Measurements from ENCODE around the gene CFAP210.

DNA sequence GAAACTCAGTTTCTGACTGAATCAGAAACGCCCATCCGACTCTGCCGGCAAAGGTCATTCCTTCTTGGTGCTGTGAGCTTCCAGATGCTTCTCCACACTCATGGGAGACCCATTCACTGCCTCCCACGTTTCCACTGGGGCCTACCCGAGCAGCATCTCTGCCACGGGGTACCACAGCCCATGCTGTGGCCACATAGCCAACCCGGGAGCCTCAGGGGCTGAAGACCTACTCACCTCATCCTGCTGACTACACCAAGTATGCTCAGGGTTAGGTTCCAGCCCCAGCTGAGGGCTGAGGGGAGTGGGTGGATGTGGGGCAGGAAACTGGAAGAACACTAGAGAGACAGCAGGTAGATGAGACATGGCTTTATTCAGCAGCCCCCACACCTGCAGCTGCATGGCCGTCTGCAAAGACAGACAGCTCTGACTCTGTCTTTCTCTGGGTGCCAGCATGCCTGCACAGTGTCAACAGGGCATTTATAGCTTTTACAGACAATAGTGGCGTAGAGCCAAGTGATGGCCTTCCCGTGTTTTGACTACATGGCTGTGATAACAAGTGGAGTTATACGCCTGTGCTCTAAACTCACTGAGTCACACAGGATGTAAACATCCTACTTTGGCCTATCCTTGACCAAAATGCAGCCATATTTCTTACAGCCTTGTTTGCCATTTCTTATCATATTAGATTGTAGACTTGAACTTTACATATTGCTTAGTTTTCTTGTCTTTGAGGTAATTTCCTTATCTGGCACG lies 22.9 kb upstream of the CFAP210 start:
- TF ChIP-seq POLR2AphosphoS5 (IDR thresholded peaks at IDR 0.05; ENCODE audit: low read depth, low read length) = no peak
- TF ChIP-seq POLR2A (IDR thresholded peaks at IDR 0.05; ENCODE audit: low read depth, low read length) = no peak
